Right lobe of liver (tissue), 4 donors: ENCODE results near the gene NAA20.

Experiments
- POLR2A ChIP-seq: fragments of 450-650 bp; IDR thresholded peaks from one replicate; pipeline ENCODE4 v1.6.1; 2017; ENCODE audit warnings: antibody characterized with exemption, mild to moderate bottlenecking
- TF ChIP-seq, protein P1 (sequence below), 4 donors: fragments of 200-600 bp in 3 of 4; fragments of 450-650 bp in 1 of 4; IDR thresholded peaks; one replicate each; pipeline versions ENCODE4 v1.5.1 to v1.8.0; 2016 to 2022; ENCODE audit warnings: antibody characterized with exemption in 4 of 4, mild to moderate bottlenecking in 2 of 4
- donor health status: DM: no; HTN: no; CAD: no.
- donor health status: DM: no; HTN: no; CAD: no.
- donor health status: DM: no; HTN: yes; CAD: no.

- TF ChIP-seq, protein P1, sequence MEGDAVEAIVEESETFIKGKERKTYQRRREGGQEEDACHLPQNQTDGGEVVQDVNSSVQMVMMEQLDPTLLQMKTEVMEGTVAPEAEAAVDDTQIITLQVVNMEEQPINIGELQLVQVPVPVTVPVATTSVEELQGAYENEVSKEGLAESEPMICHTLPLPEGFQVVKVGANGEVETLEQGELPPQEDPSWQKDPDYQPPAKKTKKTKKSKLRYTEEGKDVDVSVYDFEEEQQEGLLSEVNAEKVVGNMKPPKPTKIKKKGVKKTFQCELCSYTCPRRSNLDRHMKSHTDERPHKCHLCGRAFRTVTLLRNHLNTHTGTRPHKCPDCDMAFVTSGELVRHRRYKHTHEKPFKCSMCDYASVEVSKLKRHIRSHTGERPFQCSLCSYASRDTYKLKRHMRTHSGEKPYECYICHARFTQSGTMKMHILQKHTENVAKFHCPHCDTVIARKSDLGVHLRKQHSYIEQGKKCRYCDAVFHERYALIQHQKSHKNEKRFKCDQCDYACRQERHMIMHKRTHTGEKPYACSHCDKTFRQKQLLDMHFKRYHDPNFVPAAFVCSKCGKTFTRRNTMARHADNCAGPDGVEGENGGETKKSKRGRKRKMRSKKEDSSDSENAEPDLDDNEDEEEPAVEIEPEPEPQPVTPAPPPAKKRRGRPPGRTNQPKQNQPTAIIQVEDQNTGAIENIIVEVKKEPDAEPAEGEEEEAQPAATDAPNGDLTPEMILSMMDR (IDR thresholded peaks at IDR 0.05): no peak
- no peak for TF ChIP-seq POLR2A
These were observed 62.1 kb downstream of the NAA20 start for GRCh38 chr20:20079102-20079784.
